ENCODE results near the gene MTCL3.

Gene MTCL3

DNA sequence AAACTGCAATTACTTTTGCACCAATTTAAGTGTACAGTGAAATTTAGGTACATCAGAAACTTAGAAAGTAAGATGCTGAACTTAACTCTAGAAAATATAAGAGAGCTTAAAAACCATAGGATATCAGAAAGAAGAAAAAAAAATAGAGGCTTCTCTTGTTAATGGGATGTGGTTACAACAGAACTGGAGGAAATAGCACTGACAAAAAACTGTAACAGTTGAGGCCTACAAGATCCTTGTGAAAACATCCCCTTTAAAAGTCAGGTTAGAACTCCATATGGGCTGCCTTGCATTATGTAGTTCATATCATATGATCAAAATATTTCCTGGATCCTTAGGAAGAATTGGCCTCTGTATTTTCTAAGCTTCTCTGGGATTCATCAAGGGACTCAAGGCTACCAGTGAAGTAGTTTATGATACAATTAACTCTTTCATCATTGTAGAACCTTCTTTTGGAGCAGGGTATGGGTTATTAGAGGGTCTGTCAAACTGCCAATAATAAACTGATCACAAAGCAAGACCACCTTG lies 24.8 kb downstream of the MTCL3 start:
- no peaks in the 10 kb centered on the region for H3K9me3 ChIP-seq (ENCODE audit: control insufficient read depth, insufficient read depth, low read length)
- ATAC-seq, result no peak
- Mint-ChIP-seq H3K4me1 (peaks cover 0 to 5% of the 10 kb centered on the region in 2 donors), H3K27me3 (ENCODE audit: low read depth in 2 of 2) (peaks cover 7 to 22% of the 10 kb centered on the region in 2 donors), H3K36me3 (no peaks in the 10 kb centered on the region), H3K9me3 (no peaks in the 10 kb centered on the region), H3K4me3 (no peak overlapping the region), H3K27ac (no peak overlapping the region)
- no peak overlapping the region for H3K4me3 ChIP-seq (ENCODE audit: low read length)
- no peaks in the 10 kb centered on the region for H3K36me3 ChIP-seq (ENCODE audit: control insufficient read depth, insufficient read depth, low read length)
- TF ChIP-seq, protein P1, sequence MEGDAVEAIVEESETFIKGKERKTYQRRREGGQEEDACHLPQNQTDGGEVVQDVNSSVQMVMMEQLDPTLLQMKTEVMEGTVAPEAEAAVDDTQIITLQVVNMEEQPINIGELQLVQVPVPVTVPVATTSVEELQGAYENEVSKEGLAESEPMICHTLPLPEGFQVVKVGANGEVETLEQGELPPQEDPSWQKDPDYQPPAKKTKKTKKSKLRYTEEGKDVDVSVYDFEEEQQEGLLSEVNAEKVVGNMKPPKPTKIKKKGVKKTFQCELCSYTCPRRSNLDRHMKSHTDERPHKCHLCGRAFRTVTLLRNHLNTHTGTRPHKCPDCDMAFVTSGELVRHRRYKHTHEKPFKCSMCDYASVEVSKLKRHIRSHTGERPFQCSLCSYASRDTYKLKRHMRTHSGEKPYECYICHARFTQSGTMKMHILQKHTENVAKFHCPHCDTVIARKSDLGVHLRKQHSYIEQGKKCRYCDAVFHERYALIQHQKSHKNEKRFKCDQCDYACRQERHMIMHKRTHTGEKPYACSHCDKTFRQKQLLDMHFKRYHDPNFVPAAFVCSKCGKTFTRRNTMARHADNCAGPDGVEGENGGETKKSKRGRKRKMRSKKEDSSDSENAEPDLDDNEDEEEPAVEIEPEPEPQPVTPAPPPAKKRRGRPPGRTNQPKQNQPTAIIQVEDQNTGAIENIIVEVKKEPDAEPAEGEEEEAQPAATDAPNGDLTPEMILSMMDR (IDR thresholded peaks at IDR 0.05), result no peak
- intact Hi-C loops (cut with micrococcal nuclease), result no loop called here
- no peak overlapping the region for H3K27ac ChIP-seq (ENCODE audit: low read length)
- DNase-seq, result no peak
- H3K4me1 ChIP-seq (ENCODE audit: control insufficient read depth, insufficient read depth, low read length), result no peaks in the 10 kb centered on the region
- peaks cover 2% of the 10 kb centered on the region for H3K27me3 ChIP-seq (ENCODE audit: control insufficient read depth, insufficient read depth, low read length)

DNA sequence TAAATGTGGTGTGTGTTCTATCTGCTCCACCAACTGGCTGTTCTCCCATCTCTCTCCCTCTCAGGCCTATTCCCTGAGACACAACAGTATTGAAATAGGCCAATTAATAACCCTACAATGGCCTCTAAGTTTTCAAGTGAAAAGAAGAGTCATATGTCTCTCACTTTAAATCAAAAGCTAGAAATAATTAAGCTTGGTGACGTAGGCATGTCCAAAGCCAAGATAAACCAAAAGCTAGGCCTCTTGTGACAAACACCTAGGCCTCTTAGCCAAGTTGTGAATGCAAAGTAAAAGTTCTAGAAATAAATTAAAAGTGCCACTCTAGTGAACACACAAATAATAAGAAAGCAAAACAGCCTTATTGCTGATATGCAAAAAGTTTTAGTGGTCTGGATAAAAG lies 29.9 kb downstream of the MTCL3 start:
- H3K4me3 Mint-ChIP-seq, result no peak overlapping the region
- ATAC-seq (no peak), DNase-seq (no peak)
- Histone ChIP-seq H3K4me1 (ENCODE audit: control insufficient read depth, insufficient read depth, low read length) (no peaks in the 10 kb centered on the region), H3K4me3 (ENCODE audit: low read length) (no peak overlapping the region), H3K27me3 (ENCODE audit: control insufficient read depth, insufficient read depth, low read length) (no peaks in the 10 kb centered on the region), H3K27ac (ENCODE audit: low read length) (no peak overlapping the region), H3K36me3 (ENCODE audit: control insufficient read depth, insufficient read depth, low read length) (no peaks in the 10 kb centered on the region), H3K9me3 (ENCODE audit: control insufficient read depth, insufficient read depth, low read length) (no peaks in the 10 kb centered on the region)
- H3K27ac Mint-ChIP-seq, result no peak overlapping the region
- WGBS (ENCODE audit: insufficient coverage), result no CpG with 5 or more reads among the region's 1 CpG
- TF ChIP-seq, protein P1 (IDR thresholded peaks at IDR 0.05), result no peak
- intact Hi-C loops (cut with micrococcal nuclease), result no loop called here
- peaks cover 0 to 2% of the 10 kb centered on the region in 2 donors for H3K9me3 Mint-ChIP-seq
- H3K4me1 Mint-ChIP-seq, result peaks cover 10 to 11% of the 10 kb centered on the region in 2 donors
- no peaks in the 10 kb centered on the region for H3K27me3 Mint-ChIP-seq (ENCODE audit: low read depth in 2 of 2)
- H3K36me3 Mint-ChIP-seq, result no peaks in the 10 kb centered on the region

DNA sequence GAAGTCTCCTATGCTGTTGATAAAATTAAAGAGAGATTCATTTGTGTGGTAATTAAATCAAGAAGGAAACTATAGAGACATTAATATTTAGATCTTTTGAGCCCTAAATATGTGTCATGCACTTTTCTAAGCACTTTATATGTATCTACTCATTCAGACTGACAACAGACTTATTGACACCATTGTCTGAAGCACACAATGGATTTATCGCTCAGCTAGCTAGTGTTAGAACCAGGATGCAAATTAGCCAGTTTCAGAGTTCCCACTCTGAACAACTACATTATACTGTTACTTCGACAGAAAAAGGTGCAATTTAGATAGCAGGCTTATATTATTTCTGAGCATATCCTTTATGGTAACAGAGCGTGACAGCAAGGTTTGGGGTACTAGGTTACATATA lies 32.2 kb downstream of the MTCL3 start:
- DNase-seq, result no peak
- Histone ChIP-seq H3K4me1 (ENCODE audit: control insufficient read depth, insufficient read depth, low read length) (no peaks in the 10 kb centered on the region), H3K36me3 (ENCODE audit: control insufficient read depth, insufficient read depth, low read length) (no peaks in the 10 kb centered on the region), H3K27ac (ENCODE audit: low read length) (no peak overlapping the region), H3K9me3 (ENCODE audit: control insufficient read depth, insufficient read depth, low read length) (no peaks in the 10 kb centered on the region), H3K4me3 (ENCODE audit: low read length) (no peak overlapping the region), H3K27me3 (ENCODE audit: control insufficient read depth, insufficient read depth, low read length) (no peaks in the 10 kb centered on the region)
- H3K27me3 Mint-ChIP-seq (ENCODE audit: low read depth in 2 of 2), result peaks cover 0 to 4% of the 10 kb centered on the region in 2 donors
- H3K4me3 Mint-ChIP-seq, result no peak overlapping the region
- no peaks in the 10 kb centered on the region for H3K36me3 Mint-ChIP-seq
- TF ChIP-seq, protein P1 (IDR thresholded peaks at IDR 0.05), result no peak
- intact Hi-C loops (cut with micrococcal nuclease), result no loop called here
- peaks cover 0 to 2% of the 10 kb centered on the region in 2 donors for H3K9me3 Mint-ChIP-seq
- H3K27ac Mint-ChIP-seq, result no peak overlapping the region
- WGBS (ENCODE audit: insufficient coverage), result 94% methylated on average over 1 of the region's 3 CpGs
- ATAC-seq, result no peak
- peaks cover 16 to 19% of the 10 kb centered on the region in 2 donors for H3K4me1 Mint-ChIP-seq

DNA sequence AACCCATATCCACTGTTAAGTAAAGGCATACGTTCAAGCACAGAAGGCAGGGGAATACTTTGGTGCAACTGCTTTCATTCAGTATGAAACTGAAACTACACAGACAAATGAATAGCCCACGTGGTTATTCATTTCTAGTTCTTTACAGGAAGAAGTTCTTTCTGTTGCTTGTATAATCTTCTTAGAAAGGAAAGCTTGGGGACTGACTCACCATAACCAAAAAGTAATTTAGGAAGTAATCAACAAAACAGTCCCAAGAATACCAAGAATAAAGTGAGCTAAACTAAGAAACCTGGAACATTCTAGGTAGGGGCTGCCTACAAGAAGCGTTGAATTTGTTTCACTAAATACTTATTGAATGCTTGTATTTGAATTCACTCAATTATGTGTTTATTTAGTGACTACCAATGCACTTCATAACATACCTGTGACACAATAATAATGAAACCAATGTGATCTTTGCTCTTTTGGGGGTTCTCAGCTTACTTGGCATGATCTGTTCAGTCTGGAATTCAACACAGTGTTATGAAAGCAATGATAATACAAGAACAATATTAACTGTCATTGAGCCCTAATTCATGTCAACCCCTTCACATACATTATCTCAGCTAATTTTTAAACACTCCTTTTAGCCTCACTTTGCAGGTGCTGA lies 34.8 kb downstream of the MTCL3 start:
- Histone ChIP-seq H3K4me3 (ENCODE audit: low read length) (no peak overlapping the region), H3K27ac (ENCODE audit: low read length) (peak overlapping the region; percentile 23), H3K9me3 (ENCODE audit: control insufficient read depth, insufficient read depth, low read length) (no peaks in the 10 kb centered on the region), H3K36me3 (ENCODE audit: control insufficient read depth, insufficient read depth, low read length) (no peaks in the 10 kb centered on the region), H3K27me3 (ENCODE audit: control insufficient read depth, insufficient read depth, low read length) (no peaks in the 10 kb centered on the region), H3K4me1 (ENCODE audit: control insufficient read depth, insufficient read depth, low read length) (no peaks in the 10 kb centered on the region)
- Mint-ChIP-seq H3K4me1 (peaks cover 16 to 19% of the 10 kb centered on the region in 2 donors), H3K27me3 (ENCODE audit: low read depth in 2 of 2) (peaks cover 0 to 4% of the 10 kb centered on the region in 2 donors), H3K9me3 (peaks cover 0 to 2% of the 10 kb centered on the region in 2 donors), H3K36me3 (no peaks in the 10 kb centered on the region), H3K27ac (peak overlapping the region; percentile 35 to 62), H3K4me3 (peak overlapping the region; percentile 62)
- peak in 1 of 2 donors; percentile 48 for DNase-seq
- ATAC-seq, result peak; percentile 62 to 79 (median 75)
- intact Hi-C loops (cut with micrococcal nuclease), result no loop called here
- TF ChIP-seq, protein P1 (IDR thresholded peaks at IDR 0.05), result no peak
- WGBS (ENCODE audit: insufficient coverage), result 0% methylated on average over 1 of the region's 3 CpGs
